HepG2 (cell line): Measurements from ENCODE around the gene XPO5. TPM values are rescaled to one million over a fixed set of nuclear protein-coding genes. Genes with fewer than 3 reads are reported as not detected.
A peak's percentile ranks its signal among the peaks of the same experiment; 100 is the strongest.

Source experiments
- AKAP8 ChIP-seq: sonication (generic); formaldehyde crosslinking; IDR thresholded peaks from 2 replicates; pipeline ENCODE4 v1.5.1; 2020; ENCODE audit warnings: mild to moderate bottlenecking, missing genetic modification reagents
- DR1 ChIP-seq: sonication (generic); formaldehyde crosslinking; IDR thresholded peaks from 2 replicates; pipeline ENCODE4 v1.8.0; 2021; ENCODE audit warnings: mild to moderate bottlenecking, missing genetic modification reagents, inconsistent platforms
- EZH2 ChIP-seq: conservative IDR thresholded peaks from 2 replicates; pipeline ENCODE4 v1.6.1; 2012; ENCODE audit warnings: mild to moderate bottlenecking, low read depth, low read length, moderate library complexity
- KDM2A ChIP-seq: sonication (generic); formaldehyde crosslinking; IDR thresholded peaks from 2 replicates; pipeline ENCODE4 v1.4.0; 2020; ENCODE audit warnings: low read depth, missing genetic modification reagents, borderline replicate concordance
- NR2F6 ChIP-seq, 2 experiments: IDR thresholded peaks; 2 replicates each; pipeline ENCODE4 v1.6.1; 2016; ENCODE audit warnings: antibody characterized with exemption in 1 of 2, mild to moderate bottlenecking in 1 of 2
- SP2 ChIP-seq: sonication (generic); formaldehyde crosslinking; IDR thresholded peaks from 2 replicates; pipeline ENCODE4 v1.5.1; 2020; ENCODE audit warnings: mild to moderate bottlenecking, missing genetic modification reagents
- SRSF4 ChIP-seq: fragments of 200-400 bp; formaldehyde crosslinking; IDR thresholded peaks from one replicate; pipeline ENCODE4 v1.6.1; 2018; ENCODE audit warnings: mild to moderate bottlenecking, low read depth, low read length, moderate library complexity; ENCODE audit not compliant: poor library complexity, severe bottlenecking
- ZNF274 ChIP-seq: sonication (generic); formaldehyde crosslinking; IDR thresholded peaks from 2 replicates; pipeline ENCODE4 v1.5.1; 2020; ENCODE audit warnings: mild to moderate bottlenecking, missing genetic modification reagents
- ZNF644 ChIP-seq: IDR thresholded peaks from 2 replicates; pipeline ENCODE4 v1.6.1; 2016; ENCODE audit warnings: low read depth
- polyA plus RNA-seq, 8 experiments: library from polyadenylated mRNA; depleted of rRNA in 3 of 8; stranded (reverse) in 7 of 8; unstranded in 1 of 8; fragments of >200 nt; fragmentation: Illumina TruSeq in 4 of 8; extraction: Trizol in 4 of 8; gene quantifications; 2 replicates each; pipeline versions ENCODE4 v1.2.1 to v1.2.3, GENCODE V29; 2011 to 2016; ENCODE audit warnings: low read depth in 4 of 8, missing spikeins in 1 of 8, mixed read lengths in 1 of 8; ENCODE audit not compliant: insufficient read depth in 1 of 8
- total RNA-seq, 5 experiments: library from RNA; depleted of rRNA; stranded (reverse); fragments of >200 nt; fragmentation: Illumina TruSeq; extraction: Trizol; gene quantifications; 2 replicates each; pipeline ENCODE4 v1.2.3, GENCODE V29; 2016; ENCODE audit warnings: low read depth in 1 of 5
- TF ChIP-seq, protein P1 (sequence below), 2 experiments: IDR thresholded peaks; 2 replicates each; pipeline ENCODE4 v1.6.1; 2011 to 2012; ENCODE audit warnings: low read length in 2 of 2, borderline replicate concordance in 1 of 2, low read depth in 1 of 2, mild to moderate bottlenecking in 1 of 2, moderate library complexity in 1 of 2
- TF ChIP-seq, protein P2 (sequence below): sonication (generic); formaldehyde crosslinking; IDR thresholded peaks from 2 replicates; pipeline ENCODE4 v1.5.0; 2020; ENCODE audit warnings: mild to moderate bottlenecking, missing genetic modification reagents
- TF ChIP-seq, protein P3 (sequence below): sonication (generic); formaldehyde crosslinking; IDR thresholded peaks from 2 replicates; pipeline ENCODE4 v1.5.0; 2020; ENCODE audit warnings: mild to moderate bottlenecking, missing genetic modification reagents, borderline replicate concordance
- TF ChIP-seq, protein P4 (sequence below): sonication (generic); formaldehyde crosslinking; IDR thresholded peaks from 2 replicates; pipeline ENCODE4 v1.4.0; 2020; ENCODE audit warnings: missing genetic modification reagents
- TF ChIP-seq, protein P5 (sequence below): sonication (generic); formaldehyde crosslinking; IDR thresholded peaks from 2 replicates; pipeline ENCODE4 v1.8.0; 2022; ENCODE audit warnings: low read depth, missing genetic modification reagents

XPO5 gene
- total and polyA plus RNA-seq, 2 of the 13 experiments (the other 11 are each of a cell fraction or from before 2014, with no cell fraction given), result 52.2 to 68.0 TPM

DNA sequence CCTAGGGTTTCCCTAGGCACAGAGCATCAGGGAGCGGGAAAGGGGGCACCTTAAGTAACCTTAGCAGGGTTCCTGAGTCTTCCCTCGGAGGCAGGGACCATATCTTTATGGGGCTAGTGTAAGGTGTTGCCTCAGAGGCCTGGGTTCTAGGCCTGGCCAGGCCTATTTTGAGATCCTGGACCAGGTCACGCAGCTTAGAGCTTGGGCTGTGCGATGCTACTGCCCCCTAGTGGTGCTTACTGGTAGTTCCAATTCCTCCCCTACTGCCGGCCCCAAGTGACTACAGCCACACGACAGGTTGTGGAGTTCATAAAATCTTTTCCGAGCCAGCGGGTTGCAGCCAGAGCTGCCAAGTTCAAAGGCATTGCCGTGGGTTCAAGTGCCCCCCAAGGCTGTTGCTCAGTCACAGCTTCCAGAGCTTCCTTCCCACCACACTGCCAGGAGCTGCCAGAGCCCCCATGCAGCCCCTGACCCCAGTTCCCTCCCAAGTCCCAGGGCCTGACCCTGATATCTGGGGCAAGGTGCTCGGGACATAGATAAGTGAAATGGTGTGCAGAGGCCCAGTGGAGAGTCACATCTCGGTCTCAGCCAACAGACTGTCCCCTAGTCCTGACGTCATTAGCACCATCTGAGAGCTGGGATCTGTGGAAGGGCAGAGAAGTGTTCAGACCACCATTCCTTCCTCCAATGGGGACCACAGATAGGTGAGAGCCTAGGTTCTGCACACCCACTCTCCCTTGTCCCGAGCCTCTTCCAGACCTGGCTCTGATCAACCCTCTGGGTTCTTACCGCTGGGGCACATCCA lies 69.0 kb downstream of the XPO5 start (continued):
- TF ChIP-seq, protein P1, sequence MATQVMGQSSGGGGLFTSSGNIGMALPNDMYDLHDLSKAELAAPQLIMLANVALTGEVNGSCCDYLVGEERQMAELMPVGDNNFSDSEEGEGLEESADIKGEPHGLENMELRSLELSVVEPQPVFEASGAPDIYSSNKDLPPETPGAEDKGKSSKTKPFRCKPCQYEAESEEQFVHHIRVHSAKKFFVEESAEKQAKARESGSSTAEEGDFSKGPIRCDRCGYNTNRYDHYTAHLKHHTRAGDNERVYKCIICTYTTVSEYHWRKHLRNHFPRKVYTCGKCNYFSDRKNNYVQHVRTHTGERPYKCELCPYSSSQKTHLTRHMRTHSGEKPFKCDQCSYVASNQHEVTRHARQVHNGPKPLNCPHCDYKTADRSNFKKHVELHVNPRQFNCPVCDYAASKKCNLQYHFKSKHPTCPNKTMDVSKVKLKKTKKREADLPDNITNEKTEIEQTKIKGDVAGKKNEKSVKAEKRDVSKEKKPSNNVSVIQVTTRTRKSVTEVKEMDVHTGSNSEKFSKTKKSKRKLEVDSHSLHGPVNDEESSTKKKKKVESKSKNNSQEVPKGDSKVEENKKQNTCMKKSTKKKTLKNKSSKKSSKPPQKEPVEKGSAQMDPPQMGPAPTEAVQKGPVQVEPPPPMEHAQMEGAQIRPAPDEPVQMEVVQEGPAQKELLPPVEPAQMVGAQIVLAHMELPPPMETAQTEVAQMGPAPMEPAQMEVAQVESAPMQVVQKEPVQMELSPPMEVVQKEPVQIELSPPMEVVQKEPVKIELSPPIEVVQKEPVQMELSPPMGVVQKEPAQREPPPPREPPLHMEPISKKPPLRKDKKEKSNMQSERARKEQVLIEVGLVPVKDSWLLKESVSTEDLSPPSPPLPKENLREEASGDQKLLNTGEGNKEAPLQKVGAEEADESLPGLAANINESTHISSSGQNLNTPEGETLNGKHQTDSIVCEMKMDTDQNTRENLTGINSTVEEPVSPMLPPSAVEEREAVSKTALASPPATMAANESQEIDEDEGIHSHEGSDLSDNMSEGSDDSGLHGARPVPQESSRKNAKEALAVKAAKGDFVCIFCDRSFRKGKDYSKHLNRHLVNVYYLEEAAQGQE (IDR thresholded peaks at IDR 0.05; ENCODE audit: borderline replicate concordance in 1 of 2, low read depth in 1 of 2, low read length in 2 of 2), result no peak
- TF ChIP-seq SP2 (CRISPR knock-in tag), result 0 out of 2 replicates have a peak, but pooled peaks have one; percentile 14
- TF ChIP-seq, protein P2, sequence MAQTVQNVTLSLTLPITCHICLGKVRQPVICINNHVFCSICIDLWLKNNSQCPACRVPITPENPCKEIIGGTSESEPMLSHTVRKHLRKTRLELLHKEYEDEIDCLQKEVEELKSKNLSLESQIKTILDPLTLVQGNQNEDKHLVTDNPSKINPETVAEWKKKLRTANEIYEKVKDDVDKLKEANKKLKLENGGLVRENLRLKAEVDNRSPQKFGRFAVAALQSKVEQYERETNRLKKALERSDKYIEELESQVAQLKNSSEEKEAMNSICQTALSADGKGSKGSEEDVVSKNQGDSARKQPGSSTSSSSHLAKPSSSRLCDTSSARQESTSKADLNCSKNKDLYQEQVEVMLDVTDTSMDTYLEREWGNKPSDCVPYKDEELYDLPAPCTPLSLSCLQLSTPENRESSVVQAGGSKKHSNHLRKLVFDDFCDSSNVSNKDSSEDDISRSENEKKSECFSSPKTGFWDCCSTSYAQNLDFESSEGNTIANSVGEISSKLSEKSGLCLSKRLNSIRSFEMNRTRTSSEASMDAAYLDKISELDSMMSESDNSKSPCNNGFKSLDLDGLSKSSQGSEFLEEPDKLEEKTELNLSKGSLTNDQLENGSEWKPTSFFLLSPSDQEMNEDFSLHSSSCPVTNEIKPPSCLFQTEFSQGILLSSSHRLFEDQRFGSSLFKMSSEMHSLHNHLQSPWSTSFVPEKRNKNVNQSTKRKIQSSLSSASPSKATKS (CRISPR knock-in tag), result no peak
- TF ChIP-seq SRSF4, result no peak
- TF ChIP-seq, protein P3, sequence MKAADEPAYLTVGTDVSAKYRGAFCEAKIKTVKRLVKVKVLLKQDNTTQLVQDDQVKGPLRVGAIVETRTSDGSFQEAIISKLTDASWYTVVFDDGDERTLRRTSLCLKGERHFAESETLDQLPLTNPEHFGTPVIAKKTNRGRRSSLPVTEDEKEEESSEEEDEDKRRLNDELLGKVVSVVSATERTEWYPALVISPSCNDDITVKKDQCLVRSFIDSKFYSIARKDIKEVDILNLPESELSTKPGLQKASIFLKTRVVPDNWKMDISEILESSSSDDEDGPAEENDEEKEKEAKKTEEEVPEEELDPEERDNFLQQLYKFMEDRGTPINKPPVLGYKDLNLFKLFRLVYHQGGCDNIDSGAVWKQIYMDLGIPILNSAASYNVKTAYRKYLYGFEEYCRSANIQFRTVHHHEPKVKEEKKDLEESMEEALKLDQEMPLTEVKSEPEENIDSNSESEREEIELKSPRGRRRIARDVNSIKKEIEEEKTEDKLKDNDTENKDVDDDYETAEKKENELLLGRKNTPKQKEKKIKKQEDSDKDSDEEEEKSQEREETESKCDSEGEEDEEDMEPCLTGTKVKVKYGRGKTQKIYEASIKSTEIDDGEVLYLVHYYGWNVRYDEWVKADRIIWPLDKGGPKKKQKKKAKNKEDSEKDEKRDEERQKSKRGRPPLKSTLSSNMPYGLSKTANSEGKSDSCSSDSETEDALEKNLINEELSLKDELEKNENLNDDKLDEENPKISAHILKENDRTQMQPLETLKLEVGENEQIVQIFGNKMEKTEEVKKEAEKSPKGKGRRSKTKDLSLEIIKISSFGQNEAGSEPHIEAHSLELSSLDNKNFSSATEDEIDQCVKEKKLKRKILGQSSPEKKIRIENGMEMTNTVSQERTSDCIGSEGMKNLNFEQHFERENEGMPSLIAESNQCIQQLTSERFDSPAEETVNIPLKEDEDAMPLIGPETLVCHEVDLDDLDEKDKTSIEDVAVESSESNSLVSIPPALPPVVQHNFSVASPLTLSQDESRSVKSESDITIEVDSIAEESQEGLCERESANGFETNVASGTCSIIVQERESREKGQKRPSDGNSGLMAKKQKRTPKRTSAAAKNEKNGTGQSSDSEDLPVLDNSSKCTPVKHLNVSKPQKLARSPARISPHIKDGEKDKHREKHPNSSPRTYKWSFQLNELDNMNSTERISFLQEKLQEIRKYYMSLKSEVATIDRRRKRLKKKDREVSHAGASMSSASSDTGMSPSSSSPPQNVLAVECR (CRISPR knock-in tag), result peak; percentile 63; the same call in 1 of the 2 replicates
- no peak for TF ChIP-seq ZNF644
- TF ChIP-seq NR2F6 (IDR thresholded peaks at IDR 0.05), result no peak
- peak; percentile 42; the same call in 1 of the 2 replicates for TF ChIP-seq NR2F6 (CRISPR knock-in tag; IDR thresholded peaks at IDR 0.05)
- TF ChIP-seq, protein P4, sequence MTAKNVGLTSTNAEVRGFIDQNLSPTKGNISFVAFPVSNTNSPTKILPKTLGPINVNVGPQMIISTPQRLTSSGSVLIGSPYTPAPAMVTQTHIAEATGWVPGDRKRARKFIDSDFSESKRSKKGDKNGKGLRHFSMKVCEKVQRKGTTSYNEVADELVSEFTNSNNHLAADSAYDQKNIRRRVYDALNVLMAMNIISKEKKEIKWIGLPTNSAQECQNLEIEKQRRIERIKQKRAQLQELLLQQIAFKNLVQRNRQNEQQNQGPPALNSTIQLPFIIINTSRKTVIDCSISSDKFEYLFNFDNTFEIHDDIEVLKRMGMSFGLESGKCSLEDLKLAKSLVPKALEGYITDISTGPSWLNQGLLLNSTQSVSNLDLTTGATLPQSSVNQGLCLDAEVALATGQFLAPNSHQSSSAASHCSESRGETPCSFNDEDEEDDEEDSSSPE, result no peak
- TF ChIP-seq ZNF274 (CRISPR knock-in tag), result peak; percentile 67; the same call in 1 of the 2 replicates
- TF ChIP-seq, protein P5, sequence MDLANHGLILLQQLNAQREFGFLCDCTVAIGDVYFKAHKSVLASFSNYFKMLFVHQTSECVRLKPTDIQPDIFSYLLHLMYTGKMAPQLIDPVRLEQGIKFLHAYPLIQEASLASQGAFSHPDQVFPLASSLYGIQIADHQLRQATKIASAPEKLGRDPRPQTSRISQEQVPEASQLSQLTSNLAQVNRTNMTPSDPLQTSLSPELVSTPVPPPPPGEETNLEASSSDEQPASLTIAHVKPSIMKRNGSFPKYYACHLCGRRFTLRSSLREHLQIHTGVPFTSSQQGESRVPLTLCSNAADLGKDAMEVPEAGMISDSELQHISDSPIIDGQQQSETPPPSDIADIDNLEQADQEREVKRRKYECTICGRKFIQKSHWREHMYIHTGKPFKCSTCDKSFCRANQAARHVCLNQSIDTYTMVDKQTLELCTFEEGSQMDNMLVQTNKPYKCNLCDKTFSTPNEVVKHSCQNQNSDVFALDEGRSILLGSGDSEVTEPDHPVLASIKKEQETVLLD (CRISPR knock-in tag), result no peak
- TF ChIP-seq DR1 (CRISPR knock-in tag), result no peak
- TF ChIP-seq EZH2, result no peak
- TF ChIP-seq AKAP8 (CRISPR knock-in tag), result peak; percentile 25; the same call in 1 of the 2 replicates
- peak; percentile 79 for TF ChIP-seq KDM2A (CRISPR knock-in tag)
